Left lung (tissue), 10 donors: ENCODE measurements around the gene KIAA0513. TPM values are rescaled to one million over a fixed set of nuclear protein-coding genes. Genes with fewer than 3 reads are reported as not detected.

ENCODE experiments used
- ATAC-seq: fragments of 200-7000 bp; cut with Tn5 transposase; one replicate; pipeline ENCODE4 v1.9.1; 2020; ENCODE audit warnings: moderate library complexity
- DNase-seq, 4 donors: peaks; one replicate each; pipeline ENCODE4 v3.0.0-alpha.2; 2013 to 2020
- H3K27ac ChIP-seq, 2 donors: fragments of 200-600 bp; sonication (generic) in 1 of 2; one replicate each; pipeline versions ENCODE4 v1.5.0 to v1.8.0; 2020 to 2021
- H3K27me3 ChIP-seq, 2 donors: fragments of 200-600 bp; sonication (generic) in 1 of 2; one replicate each; pipeline versions ENCODE4 v1.5.0 to v1.8.0; 2020 to 2021
- H3K36me3 ChIP-seq, 2 donors: fragments of 200-600 bp; sonication (generic) in 1 of 2; one replicate each; pipeline versions ENCODE4 v1.5.0 to v1.8.0; 2020 to 2021
- H3K4me1 ChIP-seq, 2 donors: fragments of 200-600 bp; one replicate each; pipeline ENCODE4 v1.8.0; 2021
- H3K4me3 ChIP-seq, 2 donors: fragments of 200-600 bp; sonication (generic) in 1 of 2; one replicate each; pipeline versions ENCODE4 v1.5.0 to v1.8.0; 2020 to 2021; ENCODE audit warnings: mild to moderate bottlenecking in 1 of 2
- H3K9me3 ChIP-seq, 2 donors: fragments of 200-600 bp; sonication (generic) in 1 of 2; one replicate each; pipeline versions ENCODE4 v1.5.0 to v1.8.0; 2020 to 2021
- CTCF ChIP-seq, 2 donors: fragments of 200-600 bp; sonication (generic) in 1 of 2; IDR thresholded peaks; one replicate each; pipeline versions ENCODE4 v1.5.0 to v1.8.0; 2021; ENCODE audit warnings: antibody characterized with exemption in 2 of 2
- intact Hi-C, 2 donors: fragments of 100-400 bp; cut with DNase I; formaldehyde crosslinking; loops; one replicate each; pipeline versions ENCODE4 v1.11.2 to v1.14.2; 2022
- polyA plus RNA-seq, 6 donors: library from polyadenylated mRNA; unstranded; fragments of 120-200 nt; gene quantifications; one replicate each; pipeline ENCODE4 v1.2.1, GENCODE V29; 2013; ENCODE audit not compliant: insufficient read length in 6 of 6
- total RNA-seq, 2 donors: library from RNA; stranded (reverse); fragmentation: NEBNext Ultra II Directional; extraction: Animal tissue kit (Norgen Biotek cat#: 25700); gene quantifications; one replicate each; pipeline ENCODE4 v1.2.1, GENCODE V29; 2021
- donor health status: DM: no; HTN: yes; CAD: no.
- donor health status: DM: no; HTN: no; CAD: no.

KIAA0513 gene
- total and polyA plus RNA-seq, 8 donors = 4.4 to 31.7 (median 7.6) TPM

GRCh38 chr16:85034591-85035433, 7.2 kb downstream of the KIAA0513 start:
- TF ChIP-seq CTCF (IDR thresholded peaks at IDR 0.05) = no peak
- no peak overlapping the region for H3K4me3 ChIP-seq
- H3K9me3 ChIP-seq = no peaks in the 10 kb centered on the region
- H3K27ac ChIP-seq = no peak overlapping the region
- peaks cover 0 to 31% of the 10 kb centered on the region in 2 donors for H3K36me3 ChIP-seq
- intact Hi-C loops = no loop called here
- ATAC-seq (no peak), DNase-seq (no peak)
- H3K4me1 ChIP-seq = peaks cover under 1 to 29% of the 10 kb centered on the region in 2 donors
- no peaks in the 10 kb centered on the region for H3K27me3 ChIP-seq

- no peak for ATAC-seq
- H3K36me3 ChIP-seq = peaks cover 0 to 31% of the 10 kb centered on the region in 2 donors
- H3K9me3 ChIP-seq = no peaks in the 10 kb centered on the region
- no peak overlapping the region for H3K4me3 ChIP-seq
- H3K27me3 ChIP-seq = no peaks in the 10 kb centered on the region
- DNase-seq = no peak
- intact Hi-C loops = no loop called here
- H3K27ac ChIP-seq = peak overlapping the region in 1 of 2 donors; percentile 4
- H3K4me1 ChIP-seq = peaks cover 0 to 23% of the 10 kb centered on the region in 2 donors
- TF ChIP-seq CTCF (IDR thresholded peaks at IDR 0.05) = no peak
Measured at GRCh38 chr16:85036236-85037049, 8.8 kb downstream of the KIAA0513 start.

GRCh38 chr16:85037050-85037410, 9.4 kb downstream of the KIAA0513 start:
- no peak for TF ChIP-seq CTCF (IDR thresholded peaks at IDR 0.05)
- Histone ChIP-seq H3K27ac (peak overlapping the region in 1 of 2 donors; percentile 4), H3K27me3 (no peaks in the 10 kb centered on the region), H3K4me3 (no peak overlapping the region), H3K4me1 (peaks cover 0 to 27% of the 10 kb centered on the region in 2 donors), H3K36me3 (peaks cover 0 to 27% of the 10 kb centered on the region in 2 donors), H3K9me3 (no peaks in the 10 kb centered on the region)
- DNase-seq (no peak), ATAC-seq (no peak)
- intact Hi-C loops = no loop called here

GRCh38 chr16:85037721-85038120, 10.1 kb downstream of the KIAA0513 start:
- ATAC-seq = no peak
- no peak for TF ChIP-seq CTCF (IDR thresholded peaks at IDR 0.05)
- Histone ChIP-seq H3K4me1 (peaks cover 0 to 27% of the 10 kb centered on the region in 2 donors), H3K27ac (no peak overlapping the region), H3K9me3 (no peaks in the 10 kb centered on the region), H3K4me3 (no peak overlapping the region), H3K27me3 (no peaks in the 10 kb centered on the region), H3K36me3 (peaks cover 0 to 21% of the 10 kb centered on the region in 2 donors)
- no peak for DNase-seq
- intact Hi-C loops = no loop called here

- no peak overlapping the region for H3K4me3 ChIP-seq
- H3K4me1 ChIP-seq = peaks cover 0 to 27% of the 10 kb centered on the region in 2 donors
- no peak for TF ChIP-seq CTCF (IDR thresholded peaks at IDR 0.05)
- intact Hi-C loops = no loop called here
- ATAC-seq = no peak
- H3K36me3 ChIP-seq = peaks cover 0 to 19% of the 10 kb centered on the region in 2 donors
- DNase-seq = no peak
- no peak overlapping the region for H3K27ac ChIP-seq
- no peaks in the 10 kb centered on the region for H3K9me3 ChIP-seq
- no peaks in the 10 kb centered on the region for H3K27me3 ChIP-seq
Measured at GRCh38 chr16:85040685-85041084, 13.1 kb downstream of the KIAA0513 start.
